HL-60 (cell line): ENCODE data around the gene SLC22A23.

Source experiments
- GABPA ChIP-seq: IDR thresholded peaks from 2 replicates; pipeline ENCODE4 v1.6.1; 2012; ENCODE audit warnings: low read depth
- POLR2AphosphoS5 ChIP-seq: IDR thresholded peaks from 2 replicates; pipeline ENCODE4 v1.6.1; 2012; ENCODE audit warnings: low read depth
- TF ChIP-seq, protein P1 (sequence below): IDR thresholded peaks from one replicate; pipeline ENCODE4 v1.5.1; 2011; ENCODE audit warnings: low read length, control low read depth, inconsistent platforms; ENCODE audit not compliant: insufficient read depth
- TF ChIP-seq, protein P2 (sequence below): IDR thresholded peaks from 2 replicates; pipeline ENCODE4 v1.6.1; 2012; ENCODE audit warnings: low read depth; ENCODE audit not compliant: insufficient replicate concordance

DNA sequence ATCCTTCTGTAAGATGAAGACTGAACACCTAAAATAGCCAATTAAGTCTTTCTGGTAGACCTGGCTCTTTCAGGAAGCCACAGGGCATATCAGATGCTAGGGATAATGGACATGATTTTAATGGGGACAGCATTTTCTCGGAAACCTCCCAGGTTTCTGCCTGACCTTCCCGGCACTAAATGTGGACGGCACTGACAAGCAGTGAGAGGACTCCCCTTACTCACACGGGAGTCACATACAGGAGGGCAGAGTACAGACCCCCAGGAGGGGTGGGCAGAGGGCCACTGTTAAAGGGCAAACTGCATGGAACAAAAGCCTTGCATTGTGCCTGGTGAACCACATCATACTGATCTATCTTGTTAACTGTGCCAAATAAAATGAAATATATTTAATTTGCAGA, 178.2 kb downstream of the SLC22A23 start:
- TF ChIP-seq, protein P1, sequence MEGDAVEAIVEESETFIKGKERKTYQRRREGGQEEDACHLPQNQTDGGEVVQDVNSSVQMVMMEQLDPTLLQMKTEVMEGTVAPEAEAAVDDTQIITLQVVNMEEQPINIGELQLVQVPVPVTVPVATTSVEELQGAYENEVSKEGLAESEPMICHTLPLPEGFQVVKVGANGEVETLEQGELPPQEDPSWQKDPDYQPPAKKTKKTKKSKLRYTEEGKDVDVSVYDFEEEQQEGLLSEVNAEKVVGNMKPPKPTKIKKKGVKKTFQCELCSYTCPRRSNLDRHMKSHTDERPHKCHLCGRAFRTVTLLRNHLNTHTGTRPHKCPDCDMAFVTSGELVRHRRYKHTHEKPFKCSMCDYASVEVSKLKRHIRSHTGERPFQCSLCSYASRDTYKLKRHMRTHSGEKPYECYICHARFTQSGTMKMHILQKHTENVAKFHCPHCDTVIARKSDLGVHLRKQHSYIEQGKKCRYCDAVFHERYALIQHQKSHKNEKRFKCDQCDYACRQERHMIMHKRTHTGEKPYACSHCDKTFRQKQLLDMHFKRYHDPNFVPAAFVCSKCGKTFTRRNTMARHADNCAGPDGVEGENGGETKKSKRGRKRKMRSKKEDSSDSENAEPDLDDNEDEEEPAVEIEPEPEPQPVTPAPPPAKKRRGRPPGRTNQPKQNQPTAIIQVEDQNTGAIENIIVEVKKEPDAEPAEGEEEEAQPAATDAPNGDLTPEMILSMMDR, result no peak
- TF ChIP-seq, protein P2, sequence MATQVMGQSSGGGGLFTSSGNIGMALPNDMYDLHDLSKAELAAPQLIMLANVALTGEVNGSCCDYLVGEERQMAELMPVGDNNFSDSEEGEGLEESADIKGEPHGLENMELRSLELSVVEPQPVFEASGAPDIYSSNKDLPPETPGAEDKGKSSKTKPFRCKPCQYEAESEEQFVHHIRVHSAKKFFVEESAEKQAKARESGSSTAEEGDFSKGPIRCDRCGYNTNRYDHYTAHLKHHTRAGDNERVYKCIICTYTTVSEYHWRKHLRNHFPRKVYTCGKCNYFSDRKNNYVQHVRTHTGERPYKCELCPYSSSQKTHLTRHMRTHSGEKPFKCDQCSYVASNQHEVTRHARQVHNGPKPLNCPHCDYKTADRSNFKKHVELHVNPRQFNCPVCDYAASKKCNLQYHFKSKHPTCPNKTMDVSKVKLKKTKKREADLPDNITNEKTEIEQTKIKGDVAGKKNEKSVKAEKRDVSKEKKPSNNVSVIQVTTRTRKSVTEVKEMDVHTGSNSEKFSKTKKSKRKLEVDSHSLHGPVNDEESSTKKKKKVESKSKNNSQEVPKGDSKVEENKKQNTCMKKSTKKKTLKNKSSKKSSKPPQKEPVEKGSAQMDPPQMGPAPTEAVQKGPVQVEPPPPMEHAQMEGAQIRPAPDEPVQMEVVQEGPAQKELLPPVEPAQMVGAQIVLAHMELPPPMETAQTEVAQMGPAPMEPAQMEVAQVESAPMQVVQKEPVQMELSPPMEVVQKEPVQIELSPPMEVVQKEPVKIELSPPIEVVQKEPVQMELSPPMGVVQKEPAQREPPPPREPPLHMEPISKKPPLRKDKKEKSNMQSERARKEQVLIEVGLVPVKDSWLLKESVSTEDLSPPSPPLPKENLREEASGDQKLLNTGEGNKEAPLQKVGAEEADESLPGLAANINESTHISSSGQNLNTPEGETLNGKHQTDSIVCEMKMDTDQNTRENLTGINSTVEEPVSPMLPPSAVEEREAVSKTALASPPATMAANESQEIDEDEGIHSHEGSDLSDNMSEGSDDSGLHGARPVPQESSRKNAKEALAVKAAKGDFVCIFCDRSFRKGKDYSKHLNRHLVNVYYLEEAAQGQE, result no peak
- TF ChIP-seq POLR2AphosphoS5, result no peak
- no peak for TF ChIP-seq GABPA
